ENCODE results near the gene CUX1.

The CUX1 gene

DNA sequence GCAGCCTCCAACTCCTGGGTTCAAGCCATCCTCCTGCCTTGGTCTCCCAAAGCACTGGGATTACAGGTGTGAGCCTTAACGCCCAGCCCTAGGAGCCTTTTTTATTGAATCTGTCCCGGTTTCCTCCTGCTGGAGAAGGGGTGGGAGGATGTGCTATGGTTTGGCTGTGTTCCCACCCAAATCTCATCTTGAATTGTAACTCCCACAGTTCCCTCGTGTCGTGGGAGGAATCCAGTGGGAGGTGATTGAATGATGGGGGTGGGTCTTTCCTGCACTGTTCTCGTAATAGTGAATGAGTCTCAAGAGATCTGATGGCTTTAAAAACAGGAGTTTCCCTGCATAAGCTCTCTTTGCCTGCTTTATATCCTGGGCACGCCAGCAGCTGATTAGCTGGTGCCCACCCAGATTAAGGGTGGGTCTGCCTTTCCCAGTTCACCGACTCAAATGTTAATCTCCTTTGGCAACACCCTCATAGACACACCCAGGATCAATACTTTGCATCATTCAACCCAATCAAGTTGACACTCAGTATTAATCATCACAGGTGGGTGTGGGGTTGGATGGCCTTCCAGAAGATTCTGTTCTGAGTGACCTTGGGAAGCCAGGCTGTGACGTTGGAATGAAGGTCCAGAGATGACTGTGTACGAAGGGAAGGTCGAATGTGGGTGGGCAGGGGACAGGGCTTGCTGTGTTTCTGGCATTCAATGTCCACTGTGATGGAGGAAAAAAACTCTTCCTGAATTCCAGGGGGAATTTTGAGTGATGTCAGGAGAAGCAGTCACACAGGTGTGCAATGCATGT, 33.8 kb upstream of the CUX1 start:
- no peak overlapping the region for H3K4me3 ChIP-seq (ENCODE audit: low read depth, low read length)
- no peaks in the 10 kb centered on the region for H3K27me3 ChIP-seq
- no peaks in the 10 kb centered on the region for H3K9me3 ChIP-seq
- TF ChIP-seq, protein P1, sequence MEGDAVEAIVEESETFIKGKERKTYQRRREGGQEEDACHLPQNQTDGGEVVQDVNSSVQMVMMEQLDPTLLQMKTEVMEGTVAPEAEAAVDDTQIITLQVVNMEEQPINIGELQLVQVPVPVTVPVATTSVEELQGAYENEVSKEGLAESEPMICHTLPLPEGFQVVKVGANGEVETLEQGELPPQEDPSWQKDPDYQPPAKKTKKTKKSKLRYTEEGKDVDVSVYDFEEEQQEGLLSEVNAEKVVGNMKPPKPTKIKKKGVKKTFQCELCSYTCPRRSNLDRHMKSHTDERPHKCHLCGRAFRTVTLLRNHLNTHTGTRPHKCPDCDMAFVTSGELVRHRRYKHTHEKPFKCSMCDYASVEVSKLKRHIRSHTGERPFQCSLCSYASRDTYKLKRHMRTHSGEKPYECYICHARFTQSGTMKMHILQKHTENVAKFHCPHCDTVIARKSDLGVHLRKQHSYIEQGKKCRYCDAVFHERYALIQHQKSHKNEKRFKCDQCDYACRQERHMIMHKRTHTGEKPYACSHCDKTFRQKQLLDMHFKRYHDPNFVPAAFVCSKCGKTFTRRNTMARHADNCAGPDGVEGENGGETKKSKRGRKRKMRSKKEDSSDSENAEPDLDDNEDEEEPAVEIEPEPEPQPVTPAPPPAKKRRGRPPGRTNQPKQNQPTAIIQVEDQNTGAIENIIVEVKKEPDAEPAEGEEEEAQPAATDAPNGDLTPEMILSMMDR (IDR thresholded peaks at IDR 0.05; ENCODE audit: low read depth, low read length) = no peak
- DNase-seq = no peak
- H3K36me3 ChIP-seq = no peaks in the 10 kb centered on the region
- no peaks in the 10 kb centered on the region for H3K4me1 ChIP-seq

GRCh38 chr7:101784292-101785127, 32.9 kb upstream of the CUX1 start:
- no peaks in the 10 kb centered on the region for H3K36me3 ChIP-seq
- H3K4me1 ChIP-seq = no peaks in the 10 kb centered on the region
- no peak overlapping the region for H3K4me3 ChIP-seq (ENCODE audit: low read depth, low read length)
- H3K27me3 ChIP-seq = no peaks in the 10 kb centered on the region
- no peak for DNase-seq
- TF ChIP-seq, protein P1 (IDR thresholded peaks at IDR 0.05; ENCODE audit: low read depth, low read length) = no peak
- no peaks in the 10 kb centered on the region for H3K9me3 ChIP-seq

DNA sequence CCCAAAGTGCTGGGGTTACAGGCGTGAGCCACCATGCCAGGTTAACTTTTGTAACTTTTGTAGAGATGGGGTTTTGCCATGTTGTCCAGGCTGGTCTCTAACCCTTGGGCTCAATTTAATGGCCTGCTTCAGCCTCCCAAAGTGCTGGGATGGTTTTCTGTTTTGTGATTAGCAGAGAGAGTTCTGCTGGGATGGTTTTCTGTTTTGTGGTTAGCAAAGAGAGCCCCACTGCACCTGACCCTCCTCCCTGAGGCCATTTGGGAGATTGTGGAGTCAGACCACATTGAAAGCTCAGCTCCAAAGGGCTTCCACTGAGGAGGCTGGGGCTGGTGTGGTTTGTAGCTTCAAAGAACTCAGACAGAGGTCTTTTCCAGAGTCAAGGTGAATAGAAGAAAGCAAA, 29.6 kb upstream of the CUX1 start:
- H3K4me1 ChIP-seq = no peaks in the 10 kb centered on the region
- TF ChIP-seq, protein P1 (IDR thresholded peaks at IDR 0.05; ENCODE audit: low read depth, low read length) = no peak
- H3K36me3 ChIP-seq = no peaks in the 10 kb centered on the region
- DNase-seq = no peak
- H3K9me3 ChIP-seq = no peaks in the 10 kb centered on the region
- H3K27me3 ChIP-seq = no peaks in the 10 kb centered on the region
- H3K4me3 ChIP-seq (ENCODE audit: low read depth, low read length) = no peak overlapping the region

DNA sequence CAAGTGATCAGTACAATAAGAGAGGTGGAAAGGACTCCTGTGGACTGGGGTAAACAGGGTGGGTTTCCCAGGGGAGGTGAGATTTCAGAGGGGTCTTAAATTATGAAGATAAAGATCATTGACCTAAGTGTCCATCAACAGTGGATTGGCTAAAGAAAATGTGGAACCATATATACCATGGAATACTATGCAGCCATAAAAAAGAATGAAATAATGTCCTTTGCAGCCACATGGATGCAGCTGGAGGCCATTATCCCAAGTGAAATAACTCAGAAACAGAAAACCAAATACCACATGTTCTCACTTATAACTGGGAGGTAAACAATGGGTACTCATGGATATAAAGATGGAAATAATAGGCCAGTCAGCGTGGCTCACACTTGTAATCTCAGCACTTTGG, 28.9 kb upstream of the CUX1 start:
- H3K27me3 ChIP-seq = no peaks in the 10 kb centered on the region
- no peak overlapping the region for H3K4me3 ChIP-seq (ENCODE audit: low read depth, low read length)
- TF ChIP-seq, protein P1 (IDR thresholded peaks at IDR 0.05; ENCODE audit: low read depth, low read length) = no peak
- no peaks in the 10 kb centered on the region for H3K36me3 ChIP-seq
- no peak for DNase-seq
- no peaks in the 10 kb centered on the region for H3K9me3 ChIP-seq
- H3K4me1 ChIP-seq = no peaks in the 10 kb centered on the region

- Histone ChIP-seq H3K4me3 (ENCODE audit: low read depth, low read length) (no peak overlapping the region), H3K36me3 (no peaks in the 10 kb centered on the region), H3K9me3 (no peaks in the 10 kb centered on the region), H3K4me1 (no peaks in the 10 kb centered on the region), H3K27me3 (no peaks in the 10 kb centered on the region)
- TF ChIP-seq, protein P1 (IDR thresholded peaks at IDR 0.05; ENCODE audit: low read depth, low read length) = no peak
- DNase-seq = no peak
These were observed 26.7 kb upstream of the CUX1 start for GRCh38 chr7:101790566-101791293.

Measured in BE2C (cell line).